Activated naive CD4-positive, alpha-beta T cell treated with anti-CD3 and anti-CD28 coated beads, Interleukin-2, amount 10 ng/mL, durations not matched to agents 7 days and 5 days (primary cell): ENCODE measurements around the gene POLD2.
A peak's percentile ranks its signal among the peaks of the same experiment; 100 is the strongest.

Experiments used
- CTCF ChIA-PET: fragments of 350-600 bp; sonication (Branson Sonifier 250); formaldehyde crosslinking; loops from one replicate; lab custom pipeline; 2021; ENCODE audit warnings: antibody characterized with exemption; lab: Charles Lee
- DNase-seq: peaks from one replicate; pipeline ENCODE4 v3.0.0-alpha.2; 2020
- H3K27ac Mint-ChIP-seq: one replicate; pipeline ENCODE4 v1.8.0; 2021; ENCODE audit warnings: mild to moderate bottlenecking, moderate library complexity, mixed read lengths
- H3K27me3 Mint-ChIP-seq: one replicate; pipeline ENCODE4 v1.8.0; 2021; ENCODE audit warnings: mild to moderate bottlenecking, mixed read lengths
- H3K36me3 Mint-ChIP-seq: one replicate; pipeline ENCODE4 v1.8.0; 2021; ENCODE audit warnings: mixed read lengths
- H3K4me1 Mint-ChIP-seq: one replicate; pipeline ENCODE4 v1.8.0; 2021; ENCODE audit warnings: mixed read lengths
- H3K4me3 Mint-ChIP-seq: one replicate; pipeline ENCODE4 v1.8.0; 2021; ENCODE audit warnings: mild to moderate bottlenecking, moderate library complexity, mixed read lengths
- H3K9me3 Mint-ChIP-seq: one replicate; pipeline ENCODE4 v1.8.0; 2021; ENCODE audit warnings: mixed read lengths

The POLD2 gene

GRCh38 chr7:44100458-44101302, 22.7 kb downstream of the POLD2 start:
- H3K4me3 Mint-ChIP-seq = no peak overlapping the region
- no peaks in the 10 kb centered on the region for H3K36me3 Mint-ChIP-seq
- CTCF ChIA-PET = no interaction called here
- H3K27ac Mint-ChIP-seq = no peak overlapping the region
- no peaks in the 10 kb centered on the region for H3K9me3 Mint-ChIP-seq
- peaks cover 14% of the 10 kb centered on the region for H3K4me1 Mint-ChIP-seq
- peaks cover 58% of the 10 kb centered on the region for H3K27me3 Mint-ChIP-seq
- no peak for DNase-seq

GRCh38 chr7:44099669-44100068, 23.7 kb downstream of the POLD2 start:
- no peak for DNase-seq
- no peaks in the 10 kb centered on the region for H3K36me3 Mint-ChIP-seq
- H3K27ac Mint-ChIP-seq = no peak overlapping the region
- H3K27me3 Mint-ChIP-seq = peaks cover 56% of the 10 kb centered on the region
- H3K9me3 Mint-ChIP-seq = no peaks in the 10 kb centered on the region
- H3K4me1 Mint-ChIP-seq = peaks cover 11% of the 10 kb centered on the region
- no peak overlapping the region for H3K4me3 Mint-ChIP-seq
- CTCF ChIA-PET = no interaction called here

GRCh38 chr7:44098092-44099068, 25.0 kb downstream of the POLD2 start:
- no peak for DNase-seq
- CTCF ChIA-PET = interaction anchor here (0.9 to 1.5 kb wide), 4 partner anchors 13 to 97 kb away, joined by 3 to 4 read pairs (median 3); no protein-coding TSS in a partner anchor
- peaks cover 47% of the 10 kb centered on the region for H3K27me3 Mint-ChIP-seq
- H3K4me3 Mint-ChIP-seq = no peak overlapping the region
- H3K27ac Mint-ChIP-seq = peak overlapping the region; percentile 67
- H3K36me3 Mint-ChIP-seq = no peaks in the 10 kb centered on the region
- H3K9me3 Mint-ChIP-seq = peaks cover 1% of the 10 kb centered on the region
- H3K4me1 Mint-ChIP-seq = peaks cover 11% of the 10 kb centered on the region

GRCh38 chr7:44097064-44097932, 26.1 kb downstream of the POLD2 start:
- H3K27me3 Mint-ChIP-seq = peaks cover 47% of the 10 kb centered on the region
- H3K27ac Mint-ChIP-seq = no peak overlapping the region
- no peaks in the 10 kb centered on the region for H3K36me3 Mint-ChIP-seq
- H3K4me3 Mint-ChIP-seq = no peak overlapping the region
- DNase-seq = no peak
- H3K9me3 Mint-ChIP-seq = peaks cover 4% of the 10 kb centered on the region
- CTCF ChIA-PET = interaction anchor here (0.9 to 1.5 kb wide), 5 partner anchors 8 to 98 kb away, joined by 3 to 4 read pairs (median 3); no protein-coding TSS in a partner anchor
- peaks cover 11% of the 10 kb centered on the region for H3K4me1 Mint-ChIP-seq

GRCh38 chr7:44096326-44096881, 26.9 kb downstream of the POLD2 start:
- Mint-ChIP-seq H3K9me3 (peaks cover 4% of the 10 kb centered on the region), H3K36me3 (no peaks in the 10 kb centered on the region), H3K27ac (no peak overlapping the region), H3K4me1 (peaks cover 11% of the 10 kb centered on the region), H3K4me3 (no peak overlapping the region), H3K27me3 (peaks cover 42% of the 10 kb centered on the region)
- DNase-seq = no peak
- CTCF ChIA-PET = interaction anchor here (0.7 to 1.5 kb wide), 2 partner anchors 15 kb away, joined by 3 to 4 read pairs; no protein-coding TSS in a partner anchor

- CTCF ChIA-PET = interaction anchor here (0.7 kb wide), 1 partner anchor 14 kb away, joined by 3 read pairs; no protein-coding TSS in a partner anchor
- Mint-ChIP-seq H3K36me3 (no peaks in the 10 kb centered on the region), H3K27me3 (peaks cover 38% of the 10 kb centered on the region), H3K27ac (no peak overlapping the region), H3K9me3 (peaks cover 4% of the 10 kb centered on the region), H3K4me1 (peaks cover 11% of the 10 kb centered on the region), H3K4me3 (no peak overlapping the region)
- DNase-seq = no peak
Observed at GRCh38 chr7:44095781-44096180, 27.6 kb downstream of the POLD2 start.

GRCh38 chr7:44094883-44095592, 28.3 kb downstream of the POLD2 start:
- no peak for DNase-seq
- H3K27me3 Mint-ChIP-seq = peaks cover 36% of the 10 kb centered on the region
- no peak overlapping the region for H3K4me3 Mint-ChIP-seq
- CTCF ChIA-PET = no interaction called here
- H3K27ac Mint-ChIP-seq = no peak overlapping the region
- H3K4me1 Mint-ChIP-seq = peaks cover 11% of the 10 kb centered on the region
- H3K36me3 Mint-ChIP-seq = no peaks in the 10 kb centered on the region
- H3K9me3 Mint-ChIP-seq = peaks cover 4% of the 10 kb centered on the region

- DNase-seq = no peak
- no peak overlapping the region for H3K4me3 Mint-ChIP-seq
- peaks cover 4% of the 10 kb centered on the region for H3K9me3 Mint-ChIP-seq
- peaks cover 36% of the 10 kb centered on the region for H3K27me3 Mint-ChIP-seq
- CTCF ChIA-PET = no interaction called here
- H3K27ac Mint-ChIP-seq = no peak overlapping the region
- no peaks in the 10 kb centered on the region for H3K36me3 Mint-ChIP-seq
- peaks cover 11% of the 10 kb centered on the region for H3K4me1 Mint-ChIP-seq
Observed at GRCh38 chr7:44094365-44094764, 29.0 kb downstream of the POLD2 start.

- H3K27me3 Mint-ChIP-seq = peaks cover 40% of the 10 kb centered on the region
- H3K4me1 Mint-ChIP-seq = peaks cover 11% of the 10 kb centered on the region
- no peak overlapping the region for H3K4me3 Mint-ChIP-seq
- CTCF ChIA-PET = no interaction called here
- H3K9me3 Mint-ChIP-seq = peaks cover 4% of the 10 kb centered on the region
- H3K36me3 Mint-ChIP-seq = no peaks in the 10 kb centered on the region
- no peak for DNase-seq
- H3K27ac Mint-ChIP-seq = no peak overlapping the region
Observed at GRCh38 chr7:44093102-44093641, 30.2 kb downstream of the POLD2 start.

GRCh38 chr7:44087911-44088838, 35.2 kb downstream of the POLD2 start:
- Mint-ChIP-seq H3K27me3 (peaks cover 36% of the 10 kb centered on the region), H3K4me3 (no peak overlapping the region), H3K9me3 (peaks cover under 1% of the 10 kb centered on the region), H3K27ac (no peak overlapping the region), H3K4me1 (peaks cover 6% of the 10 kb centered on the region), H3K36me3 (no peaks in the 10 kb centered on the region)
- DNase-seq = no peak
- CTCF ChIA-PET = interaction anchor here (1.1 kb wide), 1 partner anchor 9 kb away, joined by 3 read pairs; no protein-coding TSS in a partner anchor

GRCh38 chr7:44086627-44087026, 36.7 kb downstream of the POLD2 start:
- no peak overlapping the region for H3K27ac Mint-ChIP-seq
- CTCF ChIA-PET = interaction anchor here (2.4 kb wide), 1 partner anchor 14 kb away, joined by 9 read pairs; no protein-coding TSS in a partner anchor
- no peak overlapping the region for H3K4me3 Mint-ChIP-seq

More at GRCh38 chr7:44086627-44087026, 36.7 kb downstream of the POLD2 start:
- H3K4me1 Mint-ChIP-seq = peaks cover 13% of the 10 kb centered on the region
- no peaks in the 10 kb centered on the region for H3K9me3 Mint-ChIP-seq
- no peak for DNase-seq
- H3K36me3 Mint-ChIP-seq = peaks cover 1% of the 10 kb centered on the region
- H3K27me3 Mint-ChIP-seq = peaks cover 23% of the 10 kb centered on the region
